ENCODE results near the gene MAP1B. TPM values are rescaled to one million over a fixed set of nuclear protein-coding genes. Genes with fewer than 3 reads are reported as not detected.

The MAP1B gene
- total RNA-seq, 4 donors from 2014 or later: 44.2 to 120 (median 83.4) TPM

DNA sequence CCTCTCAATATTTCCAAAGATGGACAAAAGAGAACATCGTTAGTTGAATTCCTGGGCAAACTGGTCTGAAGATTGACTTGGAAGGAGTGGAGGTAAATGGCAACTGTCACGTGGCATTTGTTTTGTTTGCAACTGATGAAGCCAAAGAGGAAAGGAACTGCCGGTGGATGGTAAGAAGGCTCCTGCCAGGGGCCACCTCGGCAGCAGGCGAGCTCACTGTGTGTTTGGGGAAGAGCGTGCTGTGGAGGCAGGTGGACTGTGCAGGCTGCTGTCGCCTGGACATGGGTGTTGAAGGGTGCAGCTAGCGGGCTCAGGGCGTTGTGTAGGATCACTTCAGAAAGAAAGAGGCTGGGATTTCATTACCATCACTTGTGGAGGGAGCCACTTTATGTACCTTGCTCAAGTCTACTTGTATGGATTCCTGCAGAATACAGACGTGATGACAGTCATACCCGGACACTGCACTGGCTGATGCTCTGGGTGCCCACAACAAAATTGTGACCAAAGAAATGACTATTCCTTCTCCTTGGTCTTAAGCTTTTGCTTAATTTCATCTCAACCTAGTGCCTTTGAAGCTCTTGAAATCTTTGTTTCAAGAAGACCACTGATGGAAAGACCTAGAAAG lies 72.7 kb downstream of the MAP1B start:
- H3K27ac ChIP-seq: peak overlapping the region in 2 of 4 donors; percentile 30 to 47
- H3K4me1 ChIP-seq: peaks cover 0 to 8% of the 10 kb centered on the region in 2 donors
- in situ Hi-C loops (cut with MboI; ENCODE audit: low sequenced_read_pairs in 4 of 4) (no loop called here), intact Hi-C loops (cut with DNase I; ENCODE audit: low total_unique reads) (no loop called here)
- H3K36me3 ChIP-seq: no peaks in the 10 kb centered on the region
- peaks cover 4 to 16% (median 10%) of the 10 kb centered on the region in 3 donors for H3K27me3 ChIP-seq
- TF ChIP-seq CTCF (IDR thresholded peaks at IDR 0.05 in 4 of 5, conservative IDR thresholded peaks at IDR 0.05 in 1 of 5): no peak
- TF ChIP-seq POLR2A (IDR thresholded peaks at IDR 0.05): no peak
- no peaks in the 10 kb centered on the region for H3K9me3 ChIP-seq
- DNase-seq (no peak), ATAC-seq (no peak)
- peak overlapping the region; percentile 14 to 34 (median 23) for H3K4me3 ChIP-seq

DNA sequence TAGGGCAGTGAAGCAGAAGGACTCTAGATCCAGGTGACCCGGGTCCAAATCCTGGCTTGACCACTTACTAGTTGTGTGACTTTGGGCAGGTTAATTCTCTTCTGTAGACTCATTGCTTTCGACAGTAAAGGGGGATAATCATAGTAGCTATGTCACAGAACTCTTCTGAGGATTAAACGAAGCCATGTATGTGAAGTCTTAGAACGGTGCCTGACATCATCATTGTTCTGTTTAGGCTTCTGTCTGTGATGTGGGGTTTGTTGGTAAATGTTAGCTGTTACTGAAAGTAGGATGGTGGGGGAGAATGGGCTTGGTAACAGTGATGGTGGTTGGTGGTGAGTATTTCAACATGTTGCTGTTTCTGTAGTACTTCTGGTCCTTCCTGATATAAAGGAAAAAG lies 73.7 kb downstream of the MAP1B start:
- DNase-seq (no peak), ATAC-seq (no peak)
- Histone ChIP-seq H3K9me3 (no peaks in the 10 kb centered on the region), H3K27ac (no peak overlapping the region), H3K4me1 (peaks cover 4 to 8% of the 10 kb centered on the region in 2 donors), H3K36me3 (no peaks in the 10 kb centered on the region), H3K27me3 (peaks cover 4 to 16% (median 10%) of the 10 kb centered on the region in 3 donors), H3K4me3 (no peak overlapping the region)
- in situ Hi-C loops (cut with MboI; ENCODE audit: low sequenced_read_pairs in 4 of 4) (no loop called here), intact Hi-C loops (cut with DNase I; ENCODE audit: low total_unique reads) (no loop called here)
- TF ChIP-seq POLR2A (IDR thresholded peaks at IDR 0.05): no peak
- TF ChIP-seq CTCF (IDR thresholded peaks at IDR 0.05 in 4 of 5, conservative IDR thresholded peaks at IDR 0.05 in 1 of 5): no peak

GRCh38 chr5:72182686-72183085 lies 75.4 kb downstream of the MAP1B start:
- ATAC-seq (no peak), DNase-seq (no peak)
- Histone ChIP-seq H3K27me3 (peaks cover 4 to 16% (median 10%) of the 10 kb centered on the region in 3 donors), H3K27ac (no peak overlapping the region), H3K4me1 (peaks cover 4 to 8% of the 10 kb centered on the region in 2 donors), H3K9me3 (no peaks in the 10 kb centered on the region), H3K4me3 (no peak overlapping the region), H3K36me3 (no peaks in the 10 kb centered on the region)
- no peak for TF ChIP-seq CTCF (IDR thresholded peaks at IDR 0.05 in 4 of 5, conservative IDR thresholded peaks at IDR 0.05 in 1 of 5)
- TF ChIP-seq POLR2A (IDR thresholded peaks at IDR 0.05): no peak
- intact Hi-C loops (cut with DNase I; ENCODE audit: low total_unique reads) (no loop called here), in situ Hi-C loops (cut with MboI; ENCODE audit: low sequenced_read_pairs in 4 of 4) (no loop called here)

DNA sequence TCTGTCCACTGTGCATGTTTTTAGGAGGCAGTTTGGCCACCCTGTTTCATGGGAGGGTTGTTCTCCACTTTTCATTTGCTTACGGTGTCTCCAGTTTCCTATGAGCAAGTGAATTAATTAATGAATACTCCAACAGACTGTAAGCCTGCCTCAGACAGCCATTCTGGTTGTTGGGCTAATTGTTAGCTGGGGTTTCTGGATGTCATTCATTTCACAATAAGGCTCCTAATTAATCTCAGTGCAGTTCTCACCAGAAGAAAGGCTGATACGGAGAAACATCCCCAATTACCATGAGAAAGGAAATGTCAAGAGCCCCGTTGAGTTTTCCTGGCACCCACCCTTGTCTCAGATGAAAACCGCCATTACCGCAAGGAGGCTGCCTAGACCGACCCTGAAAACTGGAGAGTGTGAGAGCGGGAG lies 75.8 kb downstream of the MAP1B start:
- Histone ChIP-seq H3K27ac (no peak overlapping the region), H3K27me3 (peaks cover 4 to 16% (median 10%) of the 10 kb centered on the region in 3 donors), H3K9me3 (no peaks in the 10 kb centered on the region), H3K4me1 (peaks cover 4 to 8% of the 10 kb centered on the region in 2 donors), H3K4me3 (no peak overlapping the region), H3K36me3 (no peaks in the 10 kb centered on the region)
- no peak for DNase-seq
- no peak for ATAC-seq
- no peak for TF ChIP-seq CTCF (IDR thresholded peaks at IDR 0.05 in 4 of 5, conservative IDR thresholded peaks at IDR 0.05 in 1 of 5)
- TF ChIP-seq POLR2A (IDR thresholded peaks at IDR 0.05): no peak
- intact Hi-C loops (cut with DNase I; ENCODE audit: low total_unique reads): no loop called here
- in situ Hi-C loops (cut with MboI; ENCODE audit: low sequenced_read_pairs in 4 of 4): no loop called here
